Gastroesophageal sphincter (tissue), 3 donors: ENCODE measurements around the gene RFX2.

Experiments used
- POLR2A ChIP-seq, 2 donors: fragments of 450-650 bp; IDR thresholded peaks; one replicate each; pipeline ENCODE4 v1.6.1; 2017; ENCODE audit warnings: antibody characterized with exemption in 2 of 2, mild to moderate bottlenecking in 2 of 2, moderate library complexity in 1 of 2
- TF ChIP-seq, protein P1 (sequence below), 4 experiments: fragments of 200-600 bp in 2 of 4; fragments of 450-650 bp in 2 of 4; sonication (generic) in 1 of 4; IDR thresholded peaks; one replicate each; pipeline ENCODE4 v1.5.1; 2017 to 2019; ENCODE audit warnings: antibody characterized with exemption in 4 of 4, mild to moderate bottlenecking in 2 of 4, moderate library complexity in 2 of 4

DNA sequence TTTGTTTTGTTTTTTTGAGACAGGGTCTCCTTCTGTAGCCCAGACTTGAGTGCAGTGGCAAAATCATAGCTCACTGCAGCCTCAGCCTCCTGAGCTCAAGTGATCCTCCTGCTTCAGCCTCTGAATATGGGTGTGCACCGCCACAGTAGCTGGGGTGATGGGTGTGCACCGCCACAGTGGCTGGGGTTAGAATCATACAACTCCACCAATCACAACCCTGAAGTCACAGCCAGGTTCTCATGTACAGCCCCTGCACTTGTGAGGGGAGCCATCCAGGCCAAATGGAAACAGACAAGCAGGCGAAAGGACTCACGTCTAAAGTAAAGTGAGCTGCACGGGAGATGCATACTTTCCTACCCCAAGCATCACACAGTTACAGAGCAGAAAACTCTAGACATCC, 69.2 kb downstream of the RFX2 start:
- TF ChIP-seq, protein P1, sequence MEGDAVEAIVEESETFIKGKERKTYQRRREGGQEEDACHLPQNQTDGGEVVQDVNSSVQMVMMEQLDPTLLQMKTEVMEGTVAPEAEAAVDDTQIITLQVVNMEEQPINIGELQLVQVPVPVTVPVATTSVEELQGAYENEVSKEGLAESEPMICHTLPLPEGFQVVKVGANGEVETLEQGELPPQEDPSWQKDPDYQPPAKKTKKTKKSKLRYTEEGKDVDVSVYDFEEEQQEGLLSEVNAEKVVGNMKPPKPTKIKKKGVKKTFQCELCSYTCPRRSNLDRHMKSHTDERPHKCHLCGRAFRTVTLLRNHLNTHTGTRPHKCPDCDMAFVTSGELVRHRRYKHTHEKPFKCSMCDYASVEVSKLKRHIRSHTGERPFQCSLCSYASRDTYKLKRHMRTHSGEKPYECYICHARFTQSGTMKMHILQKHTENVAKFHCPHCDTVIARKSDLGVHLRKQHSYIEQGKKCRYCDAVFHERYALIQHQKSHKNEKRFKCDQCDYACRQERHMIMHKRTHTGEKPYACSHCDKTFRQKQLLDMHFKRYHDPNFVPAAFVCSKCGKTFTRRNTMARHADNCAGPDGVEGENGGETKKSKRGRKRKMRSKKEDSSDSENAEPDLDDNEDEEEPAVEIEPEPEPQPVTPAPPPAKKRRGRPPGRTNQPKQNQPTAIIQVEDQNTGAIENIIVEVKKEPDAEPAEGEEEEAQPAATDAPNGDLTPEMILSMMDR (IDR thresholded peaks at IDR 0.05): no peak
- TF ChIP-seq POLR2A (IDR thresholded peaks at IDR 0.05): no peak
